NCI-H2227 (cell line): ENCODE data around the gene ADAMTS12.

Experiments used
- DNase-seq: peaks from one replicate; lab custom pipeline; 2025; ENCODE audit not compliant: unreplicated experiment; lab: John Stamatoyannopoulos, UW

ADAMTS12 gene

DNA sequence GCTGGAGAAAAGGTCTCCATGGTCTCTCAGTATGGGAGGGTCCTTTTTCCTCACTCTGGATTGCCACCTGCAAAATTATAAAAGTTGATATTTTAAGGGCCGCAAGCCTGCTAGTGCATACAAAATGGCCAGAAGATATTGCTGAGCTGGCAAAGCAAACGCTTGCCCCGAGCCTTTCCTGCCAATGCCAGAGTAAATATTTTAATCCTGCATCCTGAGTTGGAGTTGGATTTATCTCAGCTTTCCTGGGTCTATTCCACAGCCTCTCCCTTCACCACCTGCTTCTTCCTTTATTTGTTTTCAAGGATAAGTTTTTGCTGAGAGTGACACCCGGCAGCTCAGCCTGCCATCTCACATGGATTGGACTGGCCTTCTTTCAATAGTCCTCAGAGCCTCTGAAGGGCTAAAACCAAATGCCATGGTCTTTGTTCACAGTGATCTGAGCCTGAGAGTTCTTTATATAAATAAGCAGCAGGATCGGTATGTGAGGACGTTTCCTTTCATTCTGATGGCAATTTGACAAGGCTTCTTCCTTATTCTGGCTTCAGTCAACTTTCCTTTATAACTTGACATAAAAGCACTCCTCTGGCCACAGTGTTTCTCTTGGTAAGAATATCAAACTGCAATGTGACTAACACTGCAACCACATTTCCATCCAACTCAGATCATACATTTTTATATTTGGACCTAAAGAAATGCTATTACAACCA, 170.1 kb downstream of the ADAMTS12 start:
- no peak for DNase-seq

DNA sequence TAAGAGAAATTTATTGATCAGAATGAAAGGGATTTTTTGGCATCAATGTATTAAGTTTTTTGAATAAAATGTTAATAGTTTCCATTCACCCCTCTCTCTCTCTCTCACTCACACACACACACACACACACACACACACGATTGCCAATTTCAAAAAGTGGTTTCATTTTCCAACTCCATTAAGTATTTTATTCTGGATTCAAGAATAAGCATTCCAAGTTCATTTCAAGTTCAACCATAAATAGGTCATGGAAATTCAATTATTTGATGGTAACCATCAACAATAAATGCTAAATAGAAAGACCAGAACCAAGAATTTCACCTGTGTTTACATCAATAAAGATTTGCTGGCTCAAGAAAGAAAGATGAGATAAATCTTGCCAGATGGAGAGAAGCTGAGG, 171.6 kb downstream of the ADAMTS12 start:
- DNase-seq, result no peak

DNA sequence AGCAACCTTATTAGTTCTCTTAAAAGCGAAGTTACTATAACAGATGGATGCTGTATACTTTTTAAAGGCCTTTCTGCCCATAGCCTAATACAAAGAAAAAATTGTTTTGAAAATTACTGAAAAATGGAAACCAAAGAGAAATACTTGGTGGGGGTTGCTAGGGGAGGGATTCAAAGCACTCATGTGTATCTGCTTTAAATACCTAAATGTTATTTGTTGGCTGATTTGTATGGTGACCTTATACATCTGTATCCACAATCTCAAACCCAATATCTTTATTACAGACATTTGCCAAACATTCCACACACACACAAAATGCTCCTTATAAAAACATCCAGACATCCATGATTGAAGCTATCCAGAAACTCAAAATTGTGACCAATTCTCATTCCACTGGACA, 172.0 kb downstream of the ADAMTS12 start:
- DNase-seq, result no peak

DNA sequence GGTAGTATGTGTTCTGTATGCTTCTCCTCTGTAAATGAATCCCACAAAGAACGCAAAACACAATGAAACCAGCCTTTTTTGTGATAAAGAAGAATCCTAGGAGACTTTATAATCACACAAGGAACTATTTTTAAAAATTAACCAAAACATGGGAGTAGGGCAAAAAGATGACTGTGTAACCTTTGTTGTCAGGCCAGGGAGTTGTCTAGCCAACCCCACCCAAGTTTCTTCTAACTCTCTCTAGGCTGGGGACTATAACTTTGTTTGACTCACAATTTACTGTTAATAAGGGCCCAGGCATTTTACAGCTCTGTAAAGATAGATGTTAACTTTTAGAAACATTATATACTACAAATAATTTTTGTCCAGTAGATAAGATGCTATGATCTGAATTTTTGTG, 176.1 kb downstream of the ADAMTS12 start:
- DNase-seq, result no peak

DNA sequence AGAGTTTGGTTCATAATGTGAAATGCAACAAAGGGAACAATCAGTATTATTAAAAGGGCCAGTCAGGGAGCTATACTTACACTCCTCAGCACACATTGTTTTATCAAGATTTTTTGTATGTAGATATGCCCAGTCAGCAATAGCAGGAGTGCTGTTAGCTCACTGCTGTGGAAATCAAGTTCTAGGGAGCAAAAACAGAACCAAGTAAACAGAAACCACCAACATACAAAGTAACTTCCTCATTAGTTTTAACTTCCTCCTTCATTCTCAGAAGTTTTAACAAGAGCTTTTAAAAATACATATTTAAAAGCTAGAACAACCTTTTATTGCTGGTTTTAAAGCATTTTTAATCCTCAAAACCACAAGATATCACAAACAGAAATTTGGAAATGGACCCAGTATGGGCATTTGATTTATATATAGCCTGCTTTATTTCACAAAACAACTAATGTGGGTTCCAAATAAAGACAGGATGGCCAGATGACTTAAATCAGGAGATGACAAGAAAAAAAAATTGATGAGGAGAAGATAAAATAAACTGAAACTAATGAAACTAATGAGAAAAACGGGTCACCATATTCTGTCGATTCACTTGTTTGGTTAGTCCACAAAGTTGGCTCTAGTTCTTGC, 178.5 kb downstream of the ADAMTS12 start:
- no peak for DNase-seq

DNA sequence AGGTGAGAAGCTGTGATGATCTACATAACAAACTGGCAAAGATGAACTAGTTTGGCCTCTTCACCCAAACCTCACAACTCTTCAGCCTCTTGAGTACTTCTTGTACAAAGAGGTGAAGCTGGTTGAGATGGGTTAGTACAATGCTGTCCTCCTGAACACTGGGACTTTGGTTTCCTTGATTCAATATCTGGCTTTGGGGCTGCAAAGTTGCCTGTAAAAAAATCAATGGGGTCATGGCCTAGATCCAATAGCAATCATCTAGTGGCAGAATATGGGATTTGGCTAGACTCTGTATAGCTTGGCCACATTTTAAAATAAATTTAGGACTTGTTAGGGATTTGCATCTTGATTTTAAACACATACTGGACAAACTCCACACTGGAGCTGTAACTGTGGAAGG, 179.1 kb downstream of the ADAMTS12 start:
- no peak for DNase-seq

DNA sequence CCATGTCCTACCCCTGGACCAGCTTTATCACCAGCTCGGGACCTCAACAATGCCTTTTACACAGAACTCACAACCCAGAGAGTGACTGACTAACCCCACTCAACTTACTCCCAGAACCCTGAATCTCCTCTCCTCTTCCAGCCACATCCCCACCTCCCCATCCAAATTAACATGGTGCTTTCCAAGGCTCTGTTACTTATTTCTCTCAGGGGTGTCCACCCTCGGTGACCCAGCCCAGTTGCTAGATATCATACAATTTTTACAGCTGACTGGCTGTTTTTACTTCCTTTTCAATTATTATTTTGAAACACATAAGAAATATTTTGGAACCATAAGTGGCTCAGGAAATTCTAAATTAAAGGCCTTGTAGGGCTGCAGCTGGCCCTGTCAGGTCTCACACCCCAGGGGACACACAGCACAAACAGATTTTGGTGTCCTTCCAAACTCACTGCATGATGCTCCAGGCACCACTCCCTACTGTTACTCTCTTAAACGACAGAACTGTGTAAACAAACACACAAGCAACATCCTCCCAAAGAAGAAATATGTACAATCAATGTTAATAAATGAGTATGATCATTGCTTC, 180.6 kb downstream of the ADAMTS12 start:
- DNase-seq, result no peak

DNA sequence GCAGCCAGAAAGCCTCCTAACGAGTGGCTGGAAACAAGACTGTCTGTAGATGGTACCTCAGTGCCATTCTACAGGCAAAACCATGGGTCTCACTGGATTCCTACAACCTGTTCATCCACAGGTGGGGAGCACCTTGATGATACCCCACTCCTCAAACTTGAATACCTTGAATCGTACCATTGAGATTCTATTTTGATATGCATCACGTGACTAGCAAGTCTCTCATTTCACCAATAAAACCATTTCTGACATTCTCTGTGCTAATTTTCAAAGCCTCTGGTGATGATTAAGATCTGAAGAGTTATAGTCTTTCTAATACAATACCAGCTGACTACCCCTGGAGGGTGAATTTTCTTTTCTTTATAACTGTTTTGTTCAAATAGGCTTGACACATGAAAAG, 188.9 kb downstream of the ADAMTS12 start:
- no peak for DNase-seq

DNA sequence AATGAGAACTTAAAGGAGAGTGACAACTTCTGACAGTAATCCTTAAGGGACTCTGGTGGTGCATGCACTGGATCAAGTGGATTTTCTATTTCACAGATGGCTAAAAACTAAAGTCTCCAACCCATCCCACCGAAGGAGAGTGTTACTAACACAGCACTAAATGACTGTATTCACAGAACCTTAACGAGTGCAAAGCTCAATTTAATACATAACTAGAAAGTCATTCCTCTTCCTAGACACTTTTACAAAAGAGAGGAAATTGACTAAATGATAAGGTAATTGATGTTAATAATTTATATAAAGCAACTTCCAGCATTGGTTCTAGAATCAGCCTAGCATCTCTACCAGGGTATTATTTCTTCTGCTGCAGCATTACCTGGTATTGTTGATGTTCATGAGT, 189.8 kb downstream of the ADAMTS12 start:
- DNase-seq, result no peak

DNA sequence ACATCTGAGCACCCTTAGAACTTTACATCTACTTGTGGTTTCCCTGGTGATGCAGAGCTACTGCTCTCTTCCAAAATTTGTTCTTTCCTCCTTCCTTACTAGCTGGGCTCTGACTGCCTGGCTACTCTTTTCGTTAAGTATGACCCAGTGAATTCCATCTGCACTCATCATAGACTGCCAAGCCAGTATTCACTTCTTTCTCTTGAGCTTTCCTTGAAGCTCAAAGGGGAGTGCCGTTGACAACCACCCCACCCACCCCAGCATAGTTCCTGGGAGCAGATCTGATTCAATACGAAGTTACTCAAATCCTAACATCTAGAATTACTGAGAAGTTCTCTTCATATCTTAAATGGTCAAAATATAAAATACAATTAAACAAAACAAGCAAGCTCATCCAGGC, 190.5 kb downstream of the ADAMTS12 start:
- DNase-seq, result no peak

DNA sequence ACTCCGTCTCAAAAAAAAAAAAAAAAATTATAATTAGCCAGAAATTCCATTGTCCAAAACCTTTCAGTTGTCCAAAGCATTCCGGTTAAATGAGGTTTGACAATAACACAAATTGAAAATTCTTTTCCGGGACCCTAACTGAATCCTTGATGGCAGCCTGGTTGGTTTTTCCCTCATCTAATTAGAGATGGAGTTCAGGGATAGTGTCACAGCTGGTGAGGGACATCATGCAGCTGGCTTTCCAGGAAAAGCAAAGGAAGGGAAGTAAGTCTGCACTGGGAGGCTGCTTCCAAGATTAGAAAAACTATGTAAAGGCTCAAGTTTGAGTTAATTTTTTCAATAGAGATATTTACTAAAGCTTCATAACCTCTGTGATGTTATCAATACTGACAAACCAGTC, 195.4 kb downstream of the ADAMTS12 start:
- DNase-seq, result no peak

DNA sequence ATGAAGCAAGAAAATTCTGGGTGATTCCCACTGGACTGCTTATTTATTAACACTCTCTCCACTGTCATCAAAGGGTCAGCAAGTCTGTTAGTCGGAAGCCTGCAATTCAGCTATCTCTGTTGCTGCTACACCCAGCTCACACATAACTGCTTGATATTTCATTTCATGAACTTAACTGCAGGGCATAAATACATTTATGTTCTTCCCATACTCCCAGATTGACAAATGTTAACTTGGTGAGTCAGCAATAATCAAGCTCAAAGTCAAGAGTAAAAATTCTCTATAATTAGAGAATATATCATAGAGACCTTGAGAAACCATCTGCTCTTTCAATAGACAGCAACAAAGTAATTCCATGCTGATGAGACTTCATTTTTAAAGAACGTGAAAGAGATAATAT, 198.8 kb downstream of the ADAMTS12 start:
- no peak for DNase-seq

DNA sequence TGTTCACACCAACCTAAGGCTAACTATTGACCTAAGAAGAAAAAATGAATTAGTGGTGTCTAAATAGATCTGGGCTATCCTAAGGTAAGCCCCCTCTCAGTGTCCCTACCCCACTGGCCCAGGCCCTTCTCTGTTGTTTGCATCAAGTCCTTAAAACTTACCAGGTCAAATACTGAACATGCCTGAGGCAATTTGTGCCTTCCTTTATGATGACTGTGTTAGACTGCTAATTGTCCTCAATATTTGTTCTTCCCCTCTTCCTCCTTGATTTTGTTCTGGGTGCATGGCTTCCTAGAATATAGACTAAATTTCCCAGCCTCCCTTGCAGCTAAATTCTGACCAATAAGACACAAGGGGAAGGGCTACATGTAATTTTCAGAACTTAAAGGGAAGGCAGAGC, 199.9 kb downstream of the ADAMTS12 start:
- no peak for DNase-seq

DNA sequence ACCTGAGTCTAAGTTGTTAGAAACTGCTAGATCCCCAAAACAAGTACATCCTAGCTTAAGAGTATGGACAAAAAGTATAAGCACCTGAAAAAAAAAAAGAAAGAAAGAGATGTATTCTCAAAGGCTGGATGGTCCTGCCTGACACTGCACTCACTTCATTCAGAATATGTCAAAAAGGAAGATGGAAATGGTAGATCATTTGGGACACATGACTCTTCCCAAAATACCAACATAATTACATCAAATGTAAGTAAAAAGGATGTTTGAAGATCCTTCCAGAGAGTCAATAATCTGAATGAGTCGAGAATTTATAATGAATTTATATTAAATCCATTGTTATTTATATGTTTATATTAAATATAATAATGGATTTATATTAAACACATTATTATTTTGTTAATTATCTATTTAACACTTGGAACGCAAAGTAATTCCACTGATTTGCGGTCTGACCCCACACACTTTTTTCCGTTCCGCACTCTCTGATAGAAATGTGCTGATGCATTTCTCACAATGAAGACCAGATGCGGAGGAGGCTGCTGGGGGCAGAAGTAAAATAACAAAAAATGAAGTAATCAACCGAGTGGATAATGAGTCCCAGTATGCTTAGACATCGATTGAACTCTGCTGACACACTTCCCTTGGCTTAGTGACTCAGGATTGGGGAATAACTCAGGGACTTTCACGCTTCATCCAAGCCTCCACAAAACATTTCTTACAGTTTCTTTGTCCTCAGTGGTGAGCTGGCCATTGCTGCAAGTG, 201.2 kb downstream of the ADAMTS12 start:
- DNase-seq, result no peak

DNA sequence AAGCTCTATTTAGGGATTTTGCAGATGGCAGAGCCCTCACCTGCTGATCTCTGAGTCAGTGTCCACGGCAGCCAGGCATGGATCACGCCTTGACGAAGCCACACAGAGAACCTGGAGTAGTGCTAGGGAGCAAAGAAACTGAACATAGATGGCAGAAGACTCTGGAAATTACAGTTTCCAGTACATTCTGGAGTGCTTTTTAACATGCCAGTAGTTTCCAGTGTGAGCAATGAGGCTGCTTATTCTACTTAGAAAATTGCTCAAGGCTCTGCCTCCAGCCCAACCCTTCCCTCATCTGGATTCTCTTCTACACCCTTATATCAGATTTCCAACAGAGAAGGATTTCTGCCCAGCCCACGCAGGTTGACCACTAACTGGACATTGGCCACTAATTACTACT, 203.3 kb downstream of the ADAMTS12 start:
- DNase-seq, result no peak

DNA sequence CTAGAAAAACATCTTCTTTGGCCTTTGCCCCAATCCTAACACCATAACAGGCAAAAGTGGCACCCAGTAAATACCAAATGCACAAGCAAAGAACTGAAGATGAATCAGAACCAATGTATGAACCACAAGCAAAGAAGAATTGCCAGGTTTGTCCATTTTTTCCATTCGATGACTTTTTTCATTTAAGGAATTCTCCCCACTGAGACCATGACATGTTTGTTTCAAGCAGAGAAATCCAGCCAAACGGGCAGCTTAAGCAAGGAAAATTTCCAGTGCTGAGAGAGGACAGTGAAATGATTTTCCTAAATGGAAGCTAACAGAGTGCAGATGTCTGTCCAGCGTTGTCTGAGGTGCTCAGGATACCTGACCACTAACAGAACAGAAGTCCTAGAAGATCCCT, 203.7 kb downstream of the ADAMTS12 start:
- DNase-seq, result no peak

DNA sequence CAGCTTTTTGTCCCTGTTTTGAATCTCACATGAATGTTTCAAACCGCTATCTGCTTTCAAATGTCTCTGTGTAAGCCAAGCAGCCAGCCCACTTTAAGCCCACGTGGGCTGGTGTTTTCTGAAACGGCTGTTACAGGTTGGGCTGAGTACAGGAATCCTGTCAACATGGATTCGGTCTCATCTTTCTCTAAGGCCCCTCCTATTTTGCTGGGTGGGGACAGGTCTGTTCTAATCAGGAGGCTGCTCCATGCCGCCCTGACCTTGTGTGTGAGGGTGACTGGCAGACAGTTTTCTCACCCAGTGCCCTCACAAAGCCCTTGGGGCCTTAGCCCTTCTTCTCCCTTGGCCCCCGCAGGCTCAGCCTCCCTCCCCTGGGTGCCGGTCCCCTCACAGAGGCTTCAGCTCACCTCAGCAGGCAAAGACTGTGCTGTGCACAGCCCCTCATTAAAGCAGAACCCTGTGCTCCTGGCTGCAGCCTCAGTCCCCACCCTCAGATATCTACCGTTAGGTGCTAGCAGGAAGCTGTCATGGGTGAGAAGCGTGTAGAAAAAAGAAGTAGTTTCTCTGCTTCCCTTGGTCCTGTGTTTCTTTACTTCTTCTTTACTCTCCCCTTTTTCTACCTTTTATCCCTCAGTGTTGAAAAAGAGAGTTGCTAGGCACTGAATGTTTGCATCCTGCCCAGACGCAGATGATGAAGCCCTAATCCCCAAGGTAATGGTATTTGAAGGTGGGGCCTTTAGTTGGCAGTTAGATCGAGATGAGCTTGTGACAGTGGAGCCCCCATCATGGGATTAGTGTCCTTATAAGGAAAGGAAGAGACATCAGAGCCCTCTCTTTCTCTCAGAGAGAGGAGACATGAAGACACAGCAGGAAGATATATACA, 205.7 kb downstream of the ADAMTS12 start:
- DNase-seq, result no peak

DNA sequence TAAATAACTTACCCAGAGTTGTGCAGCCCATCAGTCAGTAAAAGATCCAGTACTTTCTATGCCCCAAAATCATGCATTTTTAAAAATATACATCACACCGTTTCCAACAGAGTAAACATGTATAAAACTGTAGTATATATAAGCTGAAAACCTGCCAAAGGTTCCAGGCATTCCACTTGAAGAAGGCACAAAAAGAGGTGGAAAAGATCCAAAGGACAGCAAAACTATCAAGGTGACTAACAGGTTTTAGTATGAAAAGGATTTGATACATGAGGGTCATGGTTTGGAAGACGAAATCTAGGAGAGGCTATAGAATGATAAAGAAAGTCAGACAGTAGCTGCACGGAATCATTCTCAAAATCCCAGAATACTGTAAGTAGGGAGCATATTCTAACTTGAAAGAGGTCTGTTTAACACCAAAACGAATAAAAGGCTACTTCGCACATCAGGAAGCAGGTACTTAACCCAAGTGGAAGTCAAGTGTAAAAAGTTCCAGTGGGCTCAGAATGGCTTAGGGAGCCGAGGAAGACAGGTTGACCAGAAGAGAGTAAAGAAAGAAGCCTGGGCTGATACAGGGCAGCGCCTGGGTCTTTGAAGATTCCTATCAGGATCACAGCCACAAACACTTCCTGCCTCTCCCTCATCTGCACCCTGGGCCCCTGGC, 207.2 kb downstream of the ADAMTS12 start:
- DNase-seq, result no peak

DNA sequence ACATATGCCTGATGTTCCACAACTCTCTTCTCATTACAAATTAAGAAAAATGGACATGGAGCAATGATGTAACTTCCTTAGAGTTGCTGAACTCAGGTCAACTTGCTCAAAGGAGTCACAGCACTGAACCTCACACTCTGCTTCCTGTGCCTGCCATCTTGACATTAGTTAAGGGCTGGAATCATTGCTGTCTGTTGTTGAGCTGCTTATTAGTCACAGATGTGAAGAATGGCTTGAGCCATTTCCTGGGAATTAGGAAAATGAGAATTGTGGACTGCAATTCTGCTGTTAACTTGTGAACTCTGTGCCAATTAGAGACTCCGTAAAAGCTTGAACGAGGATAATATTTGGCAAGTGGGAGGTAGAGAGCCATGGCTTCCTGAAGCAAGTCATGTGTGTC, 212.0 kb downstream of the ADAMTS12 start:
- no peak for DNase-seq

DNA sequence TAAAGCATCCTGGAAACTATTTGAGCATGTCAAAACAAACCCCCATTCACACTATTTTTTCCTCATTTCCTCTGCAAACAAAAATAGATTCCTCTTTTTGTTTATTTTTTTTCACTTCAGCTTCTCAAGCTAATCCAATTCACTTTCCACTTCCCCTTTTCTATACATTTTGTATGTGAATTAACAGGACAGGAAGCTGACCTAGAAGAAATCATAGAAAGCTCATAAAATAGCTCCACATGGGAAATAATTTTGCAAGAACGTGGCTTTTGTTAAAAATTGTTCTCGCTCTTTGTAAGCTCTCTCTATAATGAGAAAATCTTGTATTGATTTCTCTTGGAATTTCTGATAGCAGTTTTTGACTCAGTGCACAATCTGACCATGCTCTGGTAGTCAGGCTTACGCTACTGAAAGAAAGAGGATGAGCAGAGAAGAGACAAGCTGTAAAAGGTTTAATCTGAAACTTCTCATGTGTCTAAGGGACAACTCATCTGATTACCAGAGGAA, 215.8 kb downstream of the ADAMTS12 start:
- DNase-seq, result no peak
